HL-60 (cell line): ENCODE measurements around the gene NR2F2.

Experiments used
- DNase-seq, 2 experiments: peaks; one replicate each; pipeline ENCODE4 v3.0.0-alpha.2; 2010 to 2020; ENCODE audit warnings: low read depth in 1 of 2, low spot score in 1 of 2
- H3K27ac ChIP-seq: fragments of 250-450 bp; sonication (Bioruptor Pico); replicated peaks from 2 replicates; pipeline ENCODE4 v1.5.1; 2020; ENCODE audit warnings: mild to moderate bottlenecking, moderate library complexity
- H3K27me3 ChIP-seq: fragments of 250-450 bp; sonication (Bioruptor Pico); 2 replicates; pipeline ENCODE4 v1.5.1; 2021; ENCODE audit warnings: mild to moderate bottlenecking, moderate library complexity; ENCODE audit not compliant: insufficient read depth, poor library complexity, severe bottlenecking
- H3K4me3 ChIP-seq: replicated peaks from 2 replicates; pipeline ENCODE4 v1.5.1; 2011; ENCODE audit warnings: mild to moderate bottlenecking, control low read depth, low read length; ENCODE audit not compliant: insufficient read depth
- CTCF ChIP-seq: IDR thresholded peaks from one replicate; pipeline ENCODE4 v1.5.1; 2011; ENCODE audit warnings: low read length, control low read depth, inconsistent platforms; ENCODE audit not compliant: insufficient read depth
- GABPA ChIP-seq: IDR thresholded peaks from 2 replicates; pipeline ENCODE4 v1.6.1; 2012; ENCODE audit warnings: low read depth
- POLR2AphosphoS5 ChIP-seq: IDR thresholded peaks from 2 replicates; pipeline ENCODE4 v1.6.1; 2012; ENCODE audit warnings: low read depth
- REST ChIP-seq: IDR thresholded peaks from 2 replicates; pipeline ENCODE4 v1.6.1; 2012; ENCODE audit warnings: low read depth; ENCODE audit not compliant: insufficient replicate concordance
- SPI1 ChIP-seq: IDR thresholded peaks from 2 replicates; pipeline ENCODE4 v1.6.1; 2012; ENCODE audit warnings: low read depth, mild to moderate bottlenecking, borderline replicate concordance

Gene NR2F2

DNA sequence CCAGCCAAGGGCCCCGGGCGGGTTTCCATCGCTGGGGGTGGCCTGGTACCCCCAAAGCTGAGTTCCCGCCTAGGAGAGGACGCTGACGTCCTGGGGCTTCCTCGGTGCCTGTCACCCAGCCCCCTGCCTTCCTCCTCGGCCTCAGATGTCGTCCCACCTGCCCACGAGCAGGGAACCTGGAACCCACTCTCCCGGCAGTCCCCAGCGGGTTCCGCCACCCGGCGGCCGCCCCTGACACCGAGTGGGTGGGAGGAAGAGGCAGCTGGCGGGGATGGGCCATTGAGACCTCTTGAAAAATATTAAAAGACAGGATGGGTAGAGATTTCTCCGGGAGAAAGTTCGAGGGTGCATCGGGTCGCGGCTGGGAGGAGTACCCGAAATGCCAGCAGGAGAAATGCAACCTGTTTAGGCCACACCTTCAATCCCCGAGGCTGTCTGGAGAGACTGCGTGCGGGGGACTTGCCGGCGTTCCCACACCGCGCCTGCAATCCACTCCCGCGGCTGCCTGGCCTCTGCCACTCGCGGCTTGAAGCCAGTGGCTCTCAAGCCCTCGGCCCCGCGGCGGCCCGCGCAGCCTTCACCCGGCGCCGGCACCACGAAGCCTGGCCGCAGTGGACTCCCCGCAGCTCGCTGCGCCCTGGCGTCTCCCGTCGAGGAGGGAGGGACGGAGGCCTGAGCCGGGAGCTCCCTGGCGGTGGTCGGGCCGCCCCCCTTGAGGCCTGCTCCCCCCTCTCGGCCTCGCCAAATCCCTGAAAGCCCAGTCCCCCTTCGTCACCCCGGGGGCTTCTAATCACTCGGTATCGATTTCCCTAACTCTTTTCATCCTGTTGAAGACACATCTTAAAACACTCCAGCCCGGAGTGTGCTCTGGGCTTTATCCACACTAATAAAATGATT lies 8.6 kb upstream of the NR2F2 start:
- Histone ChIP-seq H3K4me3 (no peak overlapping the region), H3K27me3 (no peaks in the 10 kb centered on the region), H3K27ac (no peak overlapping the region)
- DNase-seq = no peak
- no peak for TF ChIP-seq GABPA
- TF ChIP-seq SPI1 = no peak
- no peak for TF ChIP-seq CTCF
- TF ChIP-seq REST = no peak
- TF ChIP-seq POLR2AphosphoS5 = no peak

- no peak for DNase-seq
- TF ChIP-seq GABPA = no peak
- TF ChIP-seq SPI1 = no peak
- no peak for TF ChIP-seq POLR2AphosphoS5
- no peak for TF ChIP-seq CTCF
- TF ChIP-seq REST = no peak
- Histone ChIP-seq H3K27me3 (no peaks in the 10 kb centered on the region), H3K27ac (no peak overlapping the region), H3K4me3 (no peak overlapping the region)
Observed at GRCh38 chr15:96322536-96323318, 7.8 kb upstream of the NR2F2 start.

DNA sequence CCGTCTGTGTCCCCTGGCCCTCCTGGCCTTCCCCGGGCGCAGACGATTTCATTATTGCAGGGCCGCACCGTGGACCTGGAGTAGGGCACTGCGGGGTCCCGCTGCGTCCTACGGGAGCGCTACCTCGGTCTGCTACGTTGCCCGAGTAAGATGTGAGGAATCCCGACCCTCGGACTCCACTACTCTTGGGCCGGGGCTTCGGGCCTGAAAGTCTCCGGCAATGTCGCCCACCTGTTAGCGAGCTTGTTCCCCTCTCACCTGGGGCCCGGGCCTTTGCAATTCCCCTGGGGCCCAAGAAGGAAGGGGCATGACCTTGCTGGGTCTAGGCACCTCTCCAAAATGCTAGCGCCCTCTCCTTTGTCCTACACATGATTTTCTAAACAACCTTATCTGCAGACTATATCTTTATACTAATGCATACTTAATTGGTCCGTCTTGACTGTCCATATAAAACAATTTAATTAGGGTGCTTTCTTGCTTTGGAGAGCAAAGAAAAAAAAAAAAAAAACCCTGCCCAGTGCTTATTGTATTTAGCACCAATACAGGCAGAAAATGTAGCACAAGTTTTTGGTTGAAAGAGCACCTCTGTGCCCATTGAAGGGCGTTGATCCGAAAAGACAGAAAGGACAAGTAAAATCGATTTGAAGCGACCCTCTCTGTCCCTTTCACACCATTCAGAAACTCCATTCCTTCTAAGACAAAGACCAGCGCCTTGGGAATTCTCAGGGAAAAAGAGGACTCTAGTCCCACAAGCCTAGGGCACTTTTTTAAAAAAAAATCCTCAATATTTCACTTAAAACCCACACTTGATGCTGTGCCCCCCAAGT lies 7.0 kb upstream of the NR2F2 start:
- H3K4me3 ChIP-seq = no peak overlapping the region
- DNase-seq = no peak
- TF ChIP-seq CTCF (no peak), GABPA (no peak), SPI1 (no peak), POLR2AphosphoS5 (no peak), REST (no peak)
- no peaks in the 10 kb centered on the region for H3K27me3 ChIP-seq
- H3K27ac ChIP-seq = no peak overlapping the region
